Lower lobe of right lung (tissue), 2 donors: ENCODE results near the gene SLC38A4. TPM values are rescaled to one million over a fixed set of nuclear protein-coding genes. Genes with fewer than 3 reads are reported as not detected.
A peak's percentile ranks its signal among the peaks of the same experiment; 100 is the strongest.

Experiments
- ATAC-seq, 2 donors: fragments of 200-7000 bp; cut with Tn5 transposase; one replicate each; pipeline ENCODE4 v1.9.1; 2020 to 2022; ENCODE audit warnings: mild to moderate bottlenecking in 2 of 2, moderate library complexity in 2 of 2
- DNase-seq: peaks from one replicate; pipeline ENCODE4 v3.0.0-alpha.2; 2020
- H3K27ac ChIP-seq: fragments of 200-600 bp; one replicate; pipeline ENCODE4 v1.8.0; 2022
- H3K27me3 ChIP-seq: fragments of 200-600 bp; one replicate; pipeline ENCODE4 v1.8.0; 2022; ENCODE audit warnings: low read depth
- H3K36me3 ChIP-seq: fragments of 200-600 bp; one replicate; pipeline ENCODE4 v1.8.0; 2022; ENCODE audit warnings: mild to moderate bottlenecking
- H3K4me1 ChIP-seq: fragments of 200-600 bp; one replicate; pipeline ENCODE4 v1.8.0; 2022
- H3K4me3 ChIP-seq: fragments of 200-600 bp; one replicate; pipeline ENCODE4 v1.8.0; 2022; ENCODE audit warnings: mild to moderate bottlenecking
- H3K9me3 ChIP-seq: fragments of 200-600 bp; one replicate; pipeline ENCODE4 v1.8.0; 2022
- CTCF ChIP-seq: fragments of 200-600 bp; IDR thresholded peaks from one replicate; pipeline ENCODE4 v1.8.0; 2022; ENCODE audit warnings: antibody characterized with exemption, mild to moderate bottlenecking
- intact Hi-C: fragments of 100-400 bp; cut with DNase I; formaldehyde crosslinking; loops from one replicate; pipeline ENCODE4 v1.11.0; 2022
- total RNA-seq: library from RNA; stranded (reverse); fragmentation: NEBNext Ultra II Directional; extraction: Animal tissue kit (Norgen Biotek cat#: 25700); gene quantifications from one replicate; pipeline ENCODE4 v1.2.1, GENCODE V29; 2021
- donor health status: DM: no; HTN: yes; CAD: no; lungs with severe emphysema.

SLC38A4 gene
- total RNA-seq, 1 donor from 2014 or later: 1.1 TPM

GRCh38 chr12:46777587-46777986, 48.2 kb downstream of the SLC38A4 start:
- no peaks in the 10 kb centered on the region for H3K4me1 ChIP-seq
- no peaks in the 10 kb centered on the region for H3K9me3 ChIP-seq
- no peak for DNase-seq
- H3K36me3 ChIP-seq: no peaks in the 10 kb centered on the region
- no peak overlapping the region for H3K4me3 ChIP-seq
- intact Hi-C loops: no loop called here
- no peak for TF ChIP-seq CTCF
- ATAC-seq: no peak
- H3K27me3 ChIP-seq: no peaks in the 10 kb centered on the region
- H3K27ac ChIP-seq: no peak overlapping the region

- intact Hi-C loops: no loop called here
These were observed 50.0 kb downstream of the SLC38A4 start for GRCh38 chr12:46775796-46776195.

GRCh38 chr12:46774322-46774633, 51.5 kb downstream of the SLC38A4 start:
- intact Hi-C loops: no loop called here
- Histone ChIP-seq H3K36me3 (no peaks in the 10 kb centered on the region), H3K27me3 (no peaks in the 10 kb centered on the region), H3K9me3 (no peaks in the 10 kb centered on the region), H3K27ac (no peak overlapping the region), H3K4me3 (no peak overlapping the region), H3K4me1 (peaks cover 10% of the 10 kb centered on the region)
- TF ChIP-seq CTCF: no peak
- no peak for ATAC-seq
- DNase-seq: no peak

More at GRCh38 chr12:46775796-46776195, 50.0 kb downstream of the SLC38A4 start:
- TF ChIP-seq CTCF: no peak
- no peak for ATAC-seq
- no peak for DNase-seq
- Histone ChIP-seq H3K27ac (no peak overlapping the region), H3K27me3 (no peaks in the 10 kb centered on the region), H3K36me3 (no peaks in the 10 kb centered on the region), H3K9me3 (no peaks in the 10 kb centered on the region), H3K4me3 (no peak overlapping the region), H3K4me1 (no peaks in the 10 kb centered on the region)

- H3K36me3 ChIP-seq: no peaks in the 10 kb centered on the region
- H3K9me3 ChIP-seq: no peaks in the 10 kb centered on the region
- no peak overlapping the region for H3K4me3 ChIP-seq
- H3K27ac ChIP-seq: no peak overlapping the region
- DNase-seq: no peak
- no peak for ATAC-seq
- intact Hi-C loops: no loop called here
- TF ChIP-seq CTCF: no peak
- H3K27me3 ChIP-seq: no peaks in the 10 kb centered on the region
- peaks cover 10% of the 10 kb centered on the region for H3K4me1 ChIP-seq
These were observed 52.0 kb downstream of the SLC38A4 start for GRCh38 chr12:46773586-46774321.

- TF ChIP-seq CTCF: no peak
- Histone ChIP-seq H3K4me1 (peaks cover 10% of the 10 kb centered on the region), H3K27me3 (no peaks in the 10 kb centered on the region), H3K36me3 (no peaks in the 10 kb centered on the region), H3K9me3 (no peaks in the 10 kb centered on the region), H3K27ac (peak overlapping the region; percentile 33), H3K4me3 (no peak overlapping the region)
- no peak for ATAC-seq
- DNase-seq: no peak
- intact Hi-C loops: no loop called here
These were observed 54.4 kb downstream of the SLC38A4 start for GRCh38 chr12:46771268-46771827.
